Measurements from ENCODE around the gene EGFR.

Gene EGFR

DNA sequence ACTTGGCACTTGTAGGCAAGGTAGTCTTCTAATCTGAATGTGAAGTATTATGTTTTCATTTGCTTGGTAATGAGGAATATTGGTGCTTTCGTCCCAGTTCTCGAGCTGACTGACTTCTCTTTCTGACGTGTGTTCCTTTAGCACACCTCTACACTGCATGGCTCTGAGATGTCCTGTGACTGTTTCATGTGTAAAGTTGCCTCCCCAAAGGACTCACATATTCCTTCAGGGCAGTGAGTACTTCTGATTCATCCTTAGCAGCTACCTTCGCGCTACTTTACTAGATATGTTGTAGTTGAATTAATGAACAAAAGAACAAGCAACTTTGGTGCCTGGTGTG lies 113.7 kb downstream of the EGFR start:
- H3K4me3 Mint-ChIP-seq, result no peak overlapping the region
- H3K36me3 Mint-ChIP-seq, result no peaks in the 10 kb centered on the region
- peaks cover 6% of the 10 kb centered on the region for H3K9me3 Mint-ChIP-seq (ENCODE audit: low read depth)
- no peak overlapping the region for H3K27ac Mint-ChIP-seq
- peaks cover 1% of the 10 kb centered on the region for H3K27me3 Mint-ChIP-seq
- H3K4me1 Mint-ChIP-seq (ENCODE audit: low read depth), result peaks cover 1% of the 10 kb centered on the region

DNA sequence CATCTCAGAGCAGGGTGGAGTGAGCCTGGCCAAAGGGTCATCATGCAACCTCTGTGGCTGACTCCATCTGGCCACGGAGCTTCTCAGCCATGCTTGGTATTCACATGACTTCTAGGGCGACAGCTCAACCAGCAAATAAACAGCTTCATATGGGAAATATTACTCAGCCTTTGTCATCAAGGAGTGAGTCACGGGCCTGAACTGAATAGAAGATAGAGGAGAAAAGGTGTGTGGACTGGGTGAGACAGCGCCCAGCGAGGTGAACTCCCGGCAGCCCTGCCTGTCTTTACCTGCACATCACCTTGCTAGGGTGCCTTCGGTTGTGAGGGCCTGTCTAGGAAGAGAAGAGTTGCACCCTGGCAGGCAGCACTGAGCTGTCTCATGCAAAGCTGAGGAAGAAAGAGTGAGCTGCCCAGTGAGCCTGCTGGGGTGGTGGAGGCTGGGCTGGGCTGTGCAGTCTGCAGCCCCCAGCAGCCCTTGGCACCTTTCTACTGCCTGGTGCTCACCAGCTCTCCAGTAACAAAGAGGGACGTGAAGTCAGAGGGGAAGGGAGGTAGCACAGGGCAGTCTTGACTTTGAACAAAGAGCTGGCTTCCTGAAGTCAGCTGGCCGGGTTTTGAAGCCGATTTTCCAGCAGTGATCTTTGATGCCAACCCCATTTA lies 114.2 kb downstream of the EGFR start:
- no peak overlapping the region for H3K4me3 Mint-ChIP-seq
- no peaks in the 10 kb centered on the region for H3K36me3 Mint-ChIP-seq
- H3K9me3 Mint-ChIP-seq (ENCODE audit: low read depth), result peaks cover 6% of the 10 kb centered on the region
- H3K27ac Mint-ChIP-seq, result no peak overlapping the region
- peaks cover 1% of the 10 kb centered on the region for H3K4me1 Mint-ChIP-seq (ENCODE audit: low read depth)
- peaks cover 1% of the 10 kb centered on the region for H3K27me3 Mint-ChIP-seq

DNA sequence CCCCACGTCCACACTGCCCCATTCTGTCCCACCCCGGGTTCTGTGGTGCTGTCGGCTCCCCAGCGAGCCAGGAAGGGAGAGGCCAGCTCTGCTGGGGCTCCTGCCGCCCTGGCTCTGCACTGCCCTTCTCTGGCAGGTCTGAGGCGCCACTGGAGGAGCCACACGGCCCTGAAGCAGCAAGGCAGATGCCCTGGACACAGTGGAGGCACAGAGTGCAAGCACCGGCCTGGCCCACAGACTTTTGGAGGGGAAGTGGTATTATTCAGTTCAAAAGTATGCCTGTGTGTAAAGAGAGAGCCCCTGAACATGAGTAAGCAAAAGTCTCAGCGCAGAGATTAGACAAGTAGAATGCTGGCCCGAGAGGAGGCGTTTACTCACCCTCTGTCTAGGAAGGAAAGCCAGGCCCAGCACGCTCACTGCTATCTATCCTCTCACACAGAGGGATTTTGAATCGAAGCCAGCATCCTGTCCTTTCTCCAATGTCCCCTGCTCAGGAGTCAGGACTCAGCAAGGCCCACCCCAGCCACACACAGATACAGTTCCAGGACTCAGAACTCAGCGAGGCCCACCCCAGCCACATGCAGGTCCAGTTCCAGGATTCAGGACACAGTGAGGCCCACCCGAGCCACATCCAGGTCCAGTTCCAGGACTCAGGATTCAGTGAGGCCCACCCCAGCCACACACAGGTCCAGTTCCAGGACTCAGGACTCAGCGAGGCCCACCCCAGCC lies 115.0 kb downstream of the EGFR start:
- Mint-ChIP-seq H3K4me3 (no peak overlapping the region), H3K4me1 (ENCODE audit: low read depth) (peaks cover 1% of the 10 kb centered on the region), H3K9me3 (ENCODE audit: low read depth) (peaks cover 12% of the 10 kb centered on the region), H3K27ac (no peak overlapping the region), H3K27me3 (peaks cover 1% of the 10 kb centered on the region), H3K36me3 (no peaks in the 10 kb centered on the region)

DNA sequence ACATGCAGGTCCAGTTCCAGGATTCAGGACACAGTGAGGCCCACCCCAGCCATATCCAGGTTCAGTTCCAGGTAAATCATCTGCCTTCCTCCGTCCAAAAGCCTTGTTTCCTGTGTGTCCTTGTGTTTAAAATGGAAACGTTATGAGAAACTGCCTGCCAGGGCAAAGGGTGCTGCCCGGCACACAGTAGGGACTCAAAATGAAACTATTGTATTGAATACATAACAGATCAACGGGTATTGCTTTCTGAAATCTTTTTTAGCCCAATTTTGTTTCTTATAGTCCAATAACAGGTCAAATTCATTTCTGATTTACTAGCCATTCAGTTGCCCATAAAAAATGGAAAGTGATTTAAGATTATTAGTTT lies 115.5 kb downstream of the EGFR start:
- Mint-ChIP-seq H3K9me3 (ENCODE audit: low read depth) (peaks cover 14% of the 10 kb centered on the region), H3K36me3 (no peaks in the 10 kb centered on the region), H3K4me3 (no peak overlapping the region), H3K27me3 (peaks cover 1% of the 10 kb centered on the region), H3K27ac (no peak overlapping the region), H3K4me1 (ENCODE audit: low read depth) (peaks cover 1% of the 10 kb centered on the region)

DNA sequence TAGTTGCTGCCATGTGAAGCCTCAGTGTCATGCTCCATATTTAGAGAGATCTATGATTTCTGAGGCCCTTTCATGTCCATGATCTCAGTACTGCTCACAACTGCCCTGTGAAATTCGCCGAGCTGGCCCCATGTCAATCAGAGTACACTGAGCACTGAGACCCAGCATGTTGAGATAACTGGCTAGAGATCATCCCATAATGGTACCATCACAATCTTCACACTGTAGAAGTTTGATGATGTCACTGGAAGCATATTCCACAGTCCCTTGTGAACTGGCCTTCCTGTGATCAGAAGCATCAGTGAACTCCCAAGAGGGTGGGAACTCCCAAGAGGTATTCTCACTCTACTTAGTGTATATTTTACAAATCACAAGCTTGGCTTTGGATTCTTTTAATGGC lies 116.0 kb downstream of the EGFR start:
- peaks cover 1% of the 10 kb centered on the region for H3K27me3 Mint-ChIP-seq
- H3K27ac Mint-ChIP-seq, result no peak overlapping the region
- H3K4me3 Mint-ChIP-seq, result no peak overlapping the region
- peaks cover 14% of the 10 kb centered on the region for H3K9me3 Mint-ChIP-seq (ENCODE audit: low read depth)
- H3K36me3 Mint-ChIP-seq, result no peaks in the 10 kb centered on the region
- H3K4me1 Mint-ChIP-seq (ENCODE audit: low read depth), result peaks cover 1% of the 10 kb centered on the region

DNA sequence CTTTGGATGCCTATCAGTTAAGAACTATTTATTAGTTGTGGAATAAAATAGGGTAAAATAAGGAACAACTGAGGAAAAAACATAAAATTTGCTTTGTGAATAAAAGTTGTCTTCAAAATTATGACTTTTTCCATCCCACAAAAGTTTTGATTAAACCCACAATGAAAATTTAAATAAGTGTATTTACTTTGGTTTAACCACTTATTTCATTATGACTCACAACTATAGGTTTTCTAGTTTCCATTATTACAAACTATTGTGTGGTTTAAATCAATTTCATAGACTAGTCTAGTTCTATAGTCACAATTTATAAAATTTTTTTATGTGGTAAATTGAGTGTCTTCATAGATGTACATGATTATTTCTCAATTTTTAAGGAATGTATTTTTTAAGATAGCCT lies 116.6 kb downstream of the EGFR start:
- Mint-ChIP-seq H3K27ac (no peak overlapping the region), H3K27me3 (peaks cover 1% of the 10 kb centered on the region), H3K4me1 (ENCODE audit: low read depth) (peaks cover 1% of the 10 kb centered on the region), H3K36me3 (no peaks in the 10 kb centered on the region), H3K4me3 (no peak overlapping the region), H3K9me3 (ENCODE audit: low read depth) (peaks cover 14% of the 10 kb centered on the region)

DNA sequence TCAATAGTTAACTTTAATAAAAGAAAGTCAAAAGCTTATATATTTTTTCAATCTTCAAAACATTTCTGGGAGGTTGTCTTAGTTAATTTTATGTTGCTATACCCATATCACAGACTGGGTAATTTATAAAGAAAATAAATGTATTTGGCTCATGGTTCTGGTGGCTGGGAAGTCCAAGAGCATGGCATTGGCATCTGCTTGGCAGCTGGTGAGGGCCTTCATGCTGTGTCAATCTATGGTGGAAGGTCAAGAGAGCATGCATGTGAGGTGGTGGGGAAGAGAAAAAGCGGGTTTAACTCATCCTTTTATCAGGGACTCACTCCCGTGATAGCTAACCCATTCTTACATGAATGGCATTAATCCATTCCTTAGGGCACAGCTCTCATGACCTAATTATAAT lies 119.8 kb downstream of the EGFR start:
- Mint-ChIP-seq H3K4me3 (no peak overlapping the region), H3K36me3 (no peaks in the 10 kb centered on the region), H3K9me3 (ENCODE audit: low read depth) (peaks cover 14% of the 10 kb centered on the region), H3K27ac (no peak overlapping the region), H3K4me1 (ENCODE audit: low read depth) (no peaks in the 10 kb centered on the region), H3K27me3 (peaks cover 5% of the 10 kb centered on the region)

DNA sequence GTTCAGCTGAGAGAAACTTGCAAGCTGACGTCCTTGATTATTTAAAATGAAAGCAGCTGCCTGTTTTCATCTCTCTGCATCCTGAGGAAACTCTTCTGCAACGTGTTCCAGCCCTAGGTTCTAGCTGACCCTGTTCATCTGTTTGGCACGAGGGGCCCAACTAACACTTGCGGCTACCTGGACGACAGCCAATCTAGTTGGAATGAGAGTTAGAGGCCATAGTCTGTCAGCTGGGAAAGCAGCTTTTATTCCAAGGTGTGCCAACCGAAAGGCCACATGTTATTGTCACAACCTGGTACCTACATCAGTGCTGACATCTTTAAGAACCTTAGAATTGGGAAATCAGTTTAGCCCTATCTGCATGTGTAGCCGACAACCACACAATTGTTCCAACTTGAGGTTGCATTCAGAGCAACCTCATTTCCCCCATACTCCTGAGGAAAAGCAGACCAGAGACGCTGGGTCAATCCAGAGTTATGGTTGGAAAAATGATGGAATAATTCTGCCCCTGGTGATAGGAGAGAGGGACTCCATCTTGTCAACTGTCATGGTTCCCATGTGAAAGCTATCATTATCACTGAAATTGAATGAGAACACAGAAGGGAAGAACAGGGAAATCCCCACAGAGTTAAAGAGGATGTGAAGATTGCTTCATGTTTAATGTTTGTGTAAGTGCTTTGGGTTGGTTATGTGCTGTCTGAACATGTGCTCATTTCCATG lies 121.6 kb downstream of the EGFR start:
- Mint-ChIP-seq H3K9me3 (ENCODE audit: low read depth) (peaks cover 14% of the 10 kb centered on the region), H3K4me1 (ENCODE audit: low read depth) (no peaks in the 10 kb centered on the region), H3K4me3 (no peak overlapping the region), H3K36me3 (no peaks in the 10 kb centered on the region), H3K27me3 (peaks cover 5% of the 10 kb centered on the region), H3K27ac (no peak overlapping the region)

DNA sequence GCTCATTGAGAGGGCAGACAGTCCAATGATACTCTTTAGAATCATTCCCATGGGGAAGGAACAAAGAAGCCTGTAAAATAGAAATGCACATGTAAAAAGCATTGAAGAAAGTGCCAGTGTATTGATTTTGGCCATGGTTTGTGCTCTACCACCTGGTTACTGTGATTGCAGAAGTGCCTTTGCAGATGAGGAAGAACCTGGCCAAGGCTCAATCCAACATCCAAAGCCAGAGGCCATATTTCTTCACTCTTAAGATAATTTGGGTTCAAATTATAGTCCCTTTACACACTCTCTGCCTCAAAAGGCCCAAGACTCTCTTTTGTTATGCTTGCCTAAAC lies 122.1 kb downstream of the EGFR start:
- Mint-ChIP-seq H3K9me3 (ENCODE audit: low read depth) (peaks cover 14% of the 10 kb centered on the region), H3K27ac (no peak overlapping the region), H3K27me3 (peaks cover 6% of the 10 kb centered on the region), H3K4me1 (ENCODE audit: low read depth) (no peaks in the 10 kb centered on the region), H3K4me3 (no peak overlapping the region), H3K36me3 (no peaks in the 10 kb centered on the region)

DNA sequence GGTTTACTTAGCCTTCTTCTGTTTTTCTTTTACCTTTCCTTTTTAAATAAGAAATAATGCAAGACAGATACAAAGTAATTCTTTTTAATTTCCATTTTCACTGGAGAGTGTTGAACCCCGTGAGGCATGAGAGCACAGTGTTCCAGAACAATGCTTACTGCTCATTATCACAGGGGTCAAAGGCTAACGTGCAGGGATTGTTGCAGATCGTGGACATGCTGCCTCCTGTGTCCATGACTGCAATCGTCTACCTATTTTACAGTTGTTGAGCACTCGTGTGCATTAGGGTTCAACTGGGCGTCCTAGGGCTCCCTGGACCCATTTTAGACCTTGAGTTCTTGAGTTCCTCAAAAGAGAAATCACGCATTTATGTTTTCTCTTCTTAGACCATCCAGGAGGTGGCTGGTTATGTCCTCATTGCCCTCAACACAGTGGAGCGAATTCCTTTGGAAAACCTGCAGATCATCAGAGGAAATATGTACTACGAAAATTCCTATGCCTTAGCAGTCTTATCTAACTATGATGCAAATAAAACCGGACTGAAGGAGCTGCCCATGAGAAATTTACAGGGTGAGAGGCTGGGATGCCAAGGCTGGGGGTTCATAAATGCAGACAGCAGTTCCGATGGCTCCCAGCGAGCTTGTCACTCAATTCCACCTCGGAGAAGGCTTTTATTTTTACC lies 124.2 kb downstream of the EGFR start:
- no peaks in the 10 kb centered on the region for H3K4me1 Mint-ChIP-seq (ENCODE audit: low read depth)
- no peak overlapping the region for H3K27ac Mint-ChIP-seq
- H3K36me3 Mint-ChIP-seq, result no peaks in the 10 kb centered on the region
- peaks cover 14% of the 10 kb centered on the region for H3K27me3 Mint-ChIP-seq
- H3K4me3 Mint-ChIP-seq, result no peak overlapping the region
- peaks cover 13% of the 10 kb centered on the region for H3K9me3 Mint-ChIP-seq (ENCODE audit: low read depth)

DNA sequence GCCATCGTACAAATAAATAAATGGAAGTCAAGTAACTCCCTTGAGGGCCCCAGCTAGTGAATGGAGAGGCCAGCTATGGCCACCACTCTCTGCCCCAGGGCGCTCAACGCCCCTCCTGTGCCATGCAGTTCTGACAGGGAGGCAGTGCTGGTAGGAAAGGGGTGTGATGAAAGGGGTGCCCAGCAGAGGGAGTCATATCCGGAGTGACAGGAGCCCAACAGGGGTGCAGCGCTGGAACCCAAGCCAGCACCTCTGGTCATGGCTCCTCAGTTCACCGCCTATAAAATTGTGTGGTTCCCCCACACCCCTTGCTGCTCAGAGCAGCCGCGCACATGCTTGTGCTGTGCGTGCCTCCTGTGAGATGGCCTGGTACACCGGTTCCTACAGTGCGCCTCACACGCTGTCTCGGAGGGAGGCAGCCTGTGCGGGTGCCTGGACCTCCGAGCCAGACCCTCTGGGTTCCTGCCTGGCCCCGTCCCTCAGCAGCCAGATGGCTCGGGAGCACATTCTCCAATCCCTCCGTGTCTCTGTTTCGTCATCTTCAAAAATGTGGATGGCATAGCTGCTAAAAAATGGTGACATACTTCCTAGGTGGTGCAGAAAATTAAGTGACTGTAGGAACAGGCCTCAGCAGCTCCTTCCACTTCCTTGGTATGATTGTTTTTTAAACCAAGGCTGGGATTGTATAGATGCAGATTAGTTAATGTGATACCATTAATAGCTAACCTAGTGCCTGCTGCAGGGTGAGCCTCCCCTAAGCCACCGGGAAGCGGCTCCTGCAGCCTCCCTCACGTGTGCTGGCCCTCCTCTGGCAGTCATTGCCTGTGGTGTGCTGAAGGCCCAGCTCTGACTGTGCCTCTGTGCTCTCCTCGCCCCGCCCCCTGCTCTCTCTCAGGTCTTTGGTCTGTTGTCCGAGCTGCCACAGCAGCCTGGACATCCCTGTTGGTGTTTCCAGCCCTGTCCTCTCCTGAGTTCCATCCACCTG lies 125.8 kb downstream of the EGFR start:
- H3K27ac Mint-ChIP-seq, result no peak overlapping the region
- H3K27me3 Mint-ChIP-seq, result peaks cover 14% of the 10 kb centered on the region
- H3K4me1 Mint-ChIP-seq (ENCODE audit: low read depth), result no peaks in the 10 kb centered on the region
- peaks cover 6% of the 10 kb centered on the region for H3K9me3 Mint-ChIP-seq (ENCODE audit: low read depth)
- H3K4me3 Mint-ChIP-seq, result no peak overlapping the region
- no peaks in the 10 kb centered on the region for H3K36me3 Mint-ChIP-seq

DNA sequence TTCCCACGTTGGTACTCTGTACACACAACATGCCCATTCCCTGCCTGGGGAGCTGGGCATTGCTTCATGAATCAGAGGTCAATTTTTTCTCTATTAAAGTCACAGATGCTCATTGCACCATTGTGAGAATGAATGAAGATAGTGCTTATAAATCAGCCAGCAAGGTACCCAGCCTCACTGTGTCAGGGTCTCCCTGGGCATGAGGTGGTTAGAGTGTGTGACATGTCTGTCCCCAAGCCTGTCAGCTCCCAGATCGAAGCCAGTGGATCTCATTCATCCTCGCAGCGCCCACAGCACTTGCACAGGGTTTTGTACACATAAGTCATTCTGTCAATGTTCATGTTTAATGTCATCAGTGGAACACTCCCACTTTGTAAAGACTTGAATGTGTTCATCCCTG lies 126.8 kb downstream of the EGFR start:
- Mint-ChIP-seq H3K27ac (no peak overlapping the region), H3K4me1 (ENCODE audit: low read depth) (no peaks in the 10 kb centered on the region), H3K36me3 (no peaks in the 10 kb centered on the region), H3K9me3 (ENCODE audit: low read depth) (peaks cover 6% of the 10 kb centered on the region), H3K4me3 (no peak overlapping the region), H3K27me3 (peaks cover 14% of the 10 kb centered on the region)

DNA sequence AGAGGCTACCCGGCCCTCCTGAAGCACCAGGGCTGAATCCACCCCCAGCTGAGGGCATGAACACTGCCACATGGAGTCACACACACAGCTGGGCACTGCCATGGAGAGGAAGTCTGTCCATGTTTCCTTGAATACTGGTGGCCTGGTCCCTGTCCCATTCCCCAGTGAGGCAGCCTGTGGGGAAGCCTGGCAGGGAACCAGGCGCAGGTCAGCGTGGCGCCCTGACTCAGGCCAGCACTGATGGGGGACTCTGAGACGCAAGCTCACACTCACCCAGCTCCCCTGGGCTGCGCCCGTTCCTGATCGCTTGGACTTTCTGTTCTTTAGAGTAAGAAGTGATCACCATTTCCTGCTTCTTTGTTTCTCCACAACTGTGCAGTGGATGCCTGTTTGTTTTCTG lies 128.3 kb downstream of the EGFR start:
- Mint-ChIP-seq H3K27ac (no peak overlapping the region), H3K4me1 (ENCODE audit: low read depth) (no peaks in the 10 kb centered on the region), H3K27me3 (peaks cover 14% of the 10 kb centered on the region), H3K4me3 (no peak overlapping the region), H3K36me3 (no peaks in the 10 kb centered on the region), H3K9me3 (ENCODE audit: low read depth) (peaks cover 6% of the 10 kb centered on the region)

DNA sequence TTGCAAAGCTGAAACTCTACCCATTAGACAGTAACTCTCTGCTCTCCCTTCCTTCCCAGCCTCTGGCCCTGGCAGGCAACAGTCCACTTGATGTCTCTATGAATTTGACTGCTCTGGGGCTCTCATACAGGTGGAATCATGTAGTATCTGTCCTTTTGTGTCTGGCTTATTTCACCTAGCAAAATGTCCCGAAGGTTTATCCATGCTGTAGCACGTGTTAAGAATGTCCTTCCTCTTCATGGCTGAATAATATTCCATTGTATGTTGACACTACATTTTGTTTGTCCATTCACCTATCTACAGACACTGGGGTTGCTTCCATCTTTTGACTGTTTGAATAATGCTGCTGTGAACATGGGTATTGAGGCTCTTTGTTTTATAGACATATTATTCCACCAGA lies 128.9 kb downstream of the EGFR start:
- Mint-ChIP-seq H3K9me3 (ENCODE audit: low read depth) (peaks cover 6% of the 10 kb centered on the region), H3K4me3 (no peak overlapping the region), H3K27me3 (peaks cover 11% of the 10 kb centered on the region), H3K27ac (no peak overlapping the region), H3K36me3 (no peaks in the 10 kb centered on the region), H3K4me1 (ENCODE audit: low read depth) (no peaks in the 10 kb centered on the region)
